Measurements from ENCODE around the gene LRRC25.
A peak's percentile ranks its signal among the peaks of the same experiment; 100 is the strongest.

GRCh38 chr19:18419195-18419698 lies 21.8 kb upstream of the LRRC25 start, which contains the start of gene SSBP4:
- TF ChIP-seq TEAD4 (IDR thresholded peaks at IDR 0.05) (no peak), TAF1 (IDR thresholded peaks at IDR 0.05; ENCODE audit: low read depth) (peak; percentile 61; the same call in 1 of the 2 replicates)

Measured in Ishikawa (cell line).